Lung microvascular endothelial cell (primary cell): ENCODE results near the gene TMEM203. TPM values are rescaled to one million over a fixed set of nuclear protein-coding genes. Genes with fewer than 3 reads are reported as not detected.

Experiments used
- total RNA-seq: library from RNA; depleted of rRNA; stranded (reverse); fragments of >200 nt; gene quantifications from 2 replicates; pipeline ENCODE4 v1.2.1, GENCODE V29; 2014

TMEM203 gene
- total RNA-seq, 1 donor from 2014 or later = 26.0 TPM

Other genes starting within 250 kb of the TMEM203 start
- gene PTGDS, start 228.1 kb downstream of the TMEM203 start, total RNA-seq = 0.22 and 0.79 TPM in 2 replicates
- gene LCNL1, start 222.7 kb downstream of the TMEM203 start, total RNA-seq = not detected in 2 replicates
- 8.9 and 9.7 TPM in 2 replicates for gene PAXX, start 213.2 kb downstream of the TMEM203 start, total RNA-seq
- gene CLIC3, start 209.1 kb downstream of the TMEM203 start, total RNA-seq = 0.22 TPM in 1 of 2 replicates, not detected in the other
- gene ABCA2, start 177.4 kb downstream of the TMEM203 start, total RNA-seq = 4.0 and 5.0 TPM in 2 replicates
- not detected in 2 replicates for gene FUT7, start 173.6 kb downstream of the TMEM203 start, total RNA-seq
- 6.2 and 10.5 TPM in 2 replicates for gene NPDC1, start 159.5 kb downstream of the TMEM203 start, total RNA-seq
- not detected in 2 replicates for gene ENTPD2, start 151.6 kb downstream of the TMEM203 start, total RNA-seq
- gene SAPCD2, start 135.1 kb downstream of the TMEM203 start, total RNA-seq = 1.4 and 5.9 TPM in 2 replicates
- gene UAP1L1, start 128.1 kb downstream of the TMEM203 start, total RNA-seq = 13.1 and 16.9 TPM in 2 replicates
- gene MAN1B1, start 118.7 kb downstream of the TMEM203 start, total RNA-seq = 38.3 and 43.4 TPM in 2 replicates
- gene DPP7, start 90.9 kb downstream of the TMEM203 start, total RNA-seq = 63.2 and 117 TPM in 2 replicates
- under 0.01 and 0.22 TPM in 2 replicates for gene GRIN1, start 66.5 kb downstream of the TMEM203 start, total RNA-seq
- not detected in 2 replicates for gene LRRC26, start 35.6 kb downstream of the TMEM203 start, total RNA-seq
- not detected in 2 replicates for gene TMEM210, start 33.6 kb downstream of the TMEM203 start, total RNA-seq
- 13.7 and 16.9 TPM in 2 replicates for gene ANAPC2, start 17.1 kb downstream of the TMEM203 start, total RNA-seq
- gene SSNA1, start 17.0 kb downstream of the TMEM203 start, total RNA-seq = 85.4 and 97.4 TPM in 2 replicates
- gene TPRN, start 4.9 kb downstream of the TMEM203 start, total RNA-seq = 2.6 TPM in 2 replicates
- gene NDOR1, start 52 bp upstream of the TMEM203 start, total RNA-seq = 2.2 and 2.4 TPM in 2 replicates
- gene RNF208, start 16.6 kb upstream of the TMEM203 start, total RNA-seq = 0.22 TPM in 1 of 2 replicates, not detected in the other
- under 0.01 and 0.20 TPM in 2 replicates for gene CYSRT1, start 19.5 kb upstream of the TMEM203 start, total RNA-seq
- gene RNF224, start 21.9 kb upstream of the TMEM203 start, total RNA-seq = under 0.01 TPM in 1 of 2 replicates, not detected in the other
- not detected in 2 replicates for gene SLC34A3, start 25.3 kb upstream of the TMEM203 start, total RNA-seq
- gene TUBB4B, start 35.6 kb upstream of the TMEM203 start, total RNA-seq = 103 and 110 TPM in 2 replicates
- gene STPG3, start 45.6 kb upstream of the TMEM203 start, total RNA-seq = not detected in 2 replicates
- 42.9 and 43.7 TPM in 2 replicates for gene NELFB, start 49.7 kb upstream of the TMEM203 start, total RNA-seq
- gene TOR4A, start 72.1 kb upstream of the TMEM203 start, total RNA-seq = 21.4 and 21.8 TPM in 2 replicates
- 18.7 and 28.3 TPM in 2 replicates for gene NRARP, start 96.6 kb upstream of the TMEM203 start, total RNA-seq
- gene EXD3, start 217.5 kb upstream of the TMEM203 start, total RNA-seq = 7.8 and 18.7 TPM in 2 replicates
- gene NOXA1, start 217.7 kb upstream of the TMEM203 start, total RNA-seq = 0.87 and 2.0 TPM in 2 replicates
- gene ENTPD8, start 235.7 kb upstream of the TMEM203 start, total RNA-seq = under 0.01 and 0.20 TPM in 2 replicates